ENCODE results near the gene SCGN. TPM values are rescaled to one million over a fixed set of nuclear protein-coding genes. Genes with fewer than 3 reads are reported as not detected.
"Not testable (repeated sequence)": the region's sequence is repeated elsewhere in the genome, so short reads cannot be mapped to it uniquely, and the experiment has no call there.

Gene SCGN
- total RNA-seq, 6 experiments from 2014 or later, result 0.74 to 2.2 (median 0.99) TPM

- H3K9me3 ChIP-seq, result no peaks in the 10 kb centered on the region
- no peaks in the 10 kb centered on the region for H3K36me3 ChIP-seq
- peaks cover 0 to 29% (median 11%) of the 10 kb centered on the region in 4 donors for H3K4me1 ChIP-seq
- intact Hi-C loops (cut with DNase I), result no loop called here
- no peak for DNase-seq
- no peak overlapping the region for H3K4me3 ChIP-seq
- WGBS (ENCODE audit: insufficient coverage, low coverage, low lambda C conversion rate, missing lambda C conversion rate), result 47% methylated on average over 4 of the region's 4 CpGs
- H3K27ac ChIP-seq, result no peak overlapping the region
- H3K27me3 ChIP-seq, result no peaks in the 10 kb centered on the region
- TF ChIP-seq, protein P1, sequence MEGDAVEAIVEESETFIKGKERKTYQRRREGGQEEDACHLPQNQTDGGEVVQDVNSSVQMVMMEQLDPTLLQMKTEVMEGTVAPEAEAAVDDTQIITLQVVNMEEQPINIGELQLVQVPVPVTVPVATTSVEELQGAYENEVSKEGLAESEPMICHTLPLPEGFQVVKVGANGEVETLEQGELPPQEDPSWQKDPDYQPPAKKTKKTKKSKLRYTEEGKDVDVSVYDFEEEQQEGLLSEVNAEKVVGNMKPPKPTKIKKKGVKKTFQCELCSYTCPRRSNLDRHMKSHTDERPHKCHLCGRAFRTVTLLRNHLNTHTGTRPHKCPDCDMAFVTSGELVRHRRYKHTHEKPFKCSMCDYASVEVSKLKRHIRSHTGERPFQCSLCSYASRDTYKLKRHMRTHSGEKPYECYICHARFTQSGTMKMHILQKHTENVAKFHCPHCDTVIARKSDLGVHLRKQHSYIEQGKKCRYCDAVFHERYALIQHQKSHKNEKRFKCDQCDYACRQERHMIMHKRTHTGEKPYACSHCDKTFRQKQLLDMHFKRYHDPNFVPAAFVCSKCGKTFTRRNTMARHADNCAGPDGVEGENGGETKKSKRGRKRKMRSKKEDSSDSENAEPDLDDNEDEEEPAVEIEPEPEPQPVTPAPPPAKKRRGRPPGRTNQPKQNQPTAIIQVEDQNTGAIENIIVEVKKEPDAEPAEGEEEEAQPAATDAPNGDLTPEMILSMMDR (IDR thresholded peaks at IDR 0.05), result no peak
- TF ChIP-seq POLR2A (IDR thresholded peaks at IDR 0.05), result no peak
- no peak for ATAC-seq
Observed at GRCh38 chr6:25745836-25746235, 93.8 kb downstream of the SCGN start.

DNA sequence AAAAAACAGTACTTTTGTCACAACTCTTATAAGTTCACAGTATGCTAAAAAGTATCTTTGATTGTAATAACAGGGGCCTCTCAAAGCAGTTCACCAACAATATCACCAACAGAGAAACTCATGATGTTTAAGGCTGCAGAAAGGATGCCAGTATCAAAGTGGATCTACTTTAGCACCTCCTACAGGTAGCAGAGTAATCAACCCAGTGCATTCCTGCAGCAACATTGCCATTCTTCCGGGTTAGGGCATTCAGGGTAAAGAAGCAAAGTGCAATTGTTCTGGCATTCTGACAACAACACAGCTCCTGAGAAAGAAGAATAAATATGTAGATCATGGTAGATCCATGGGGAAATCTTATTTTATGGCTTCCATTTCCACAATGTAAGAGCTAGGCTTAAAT, 95.0 kb downstream of the SCGN start:
- WGBS (ENCODE audit: insufficient coverage, low coverage, low lambda C conversion rate, missing lambda C conversion rate), result 31% methylated on average over 1 of the region's 1 CpG
- peak; percentile 48 to 71 (median 65) for ATAC-seq
- no peak for DNase-seq

DNA sequence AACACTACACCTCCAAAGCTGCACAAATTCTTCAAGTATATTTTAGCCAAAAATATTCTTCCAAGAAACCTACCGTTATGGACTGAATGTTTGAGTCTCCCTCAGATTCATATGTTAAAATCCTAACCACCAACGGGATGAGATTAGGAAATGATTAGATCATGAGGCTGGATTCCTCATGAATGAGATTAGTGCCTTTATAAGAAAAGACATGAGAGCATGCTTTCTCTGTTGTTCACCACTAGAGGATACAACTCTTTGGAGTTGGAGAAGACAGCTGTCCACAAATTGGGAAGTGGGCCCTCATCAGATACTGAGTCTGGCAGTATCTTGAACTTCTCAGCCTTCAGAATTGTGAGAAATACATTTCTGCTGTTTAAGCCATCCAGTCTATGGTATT, 95.5 kb downstream of the SCGN start:
- no peak overlapping the region for H3K27ac ChIP-seq
- H3K36me3 ChIP-seq, result no peaks in the 10 kb centered on the region
- DNase-seq, result no peak
- H3K9me3 ChIP-seq, result no peaks in the 10 kb centered on the region
- intact Hi-C loops (cut with DNase I), result no loop called here
- 69% methylated on average over 2 of the region's 2 CpGs for WGBS (ENCODE audit: insufficient coverage, low coverage, low lambda C conversion rate, missing lambda C conversion rate)
- H3K4me3 ChIP-seq, result no peak overlapping the region
- ATAC-seq, result no peak
- no peaks in the 10 kb centered on the region for H3K27me3 ChIP-seq
- peaks cover 0 to 29% (median 11%) of the 10 kb centered on the region in 4 donors for H3K4me1 ChIP-seq
- TF ChIP-seq, protein P1 (IDR thresholded peaks at IDR 0.05), result no peak
- no peak for TF ChIP-seq POLR2A (IDR thresholded peaks at IDR 0.05)

More for the DNA sequence above, 95.0 kb downstream of the SCGN start:
- Histone ChIP-seq H3K27ac (no peak overlapping the region), H3K4me3 (no peak overlapping the region), H3K27me3 (no peaks in the 10 kb centered on the region), H3K36me3 (no peaks in the 10 kb centered on the region), H3K9me3 (no peaks in the 10 kb centered on the region), H3K4me1 (peaks cover 0 to 29% (median 11%) of the 10 kb centered on the region in 4 donors)
- TF ChIP-seq, protein P1 (IDR thresholded peaks at IDR 0.05), result peak in 3 of 4 donors; percentile 13 to 37 (median 24)
- no peak for TF ChIP-seq POLR2A (IDR thresholded peaks at IDR 0.05)
- intact Hi-C loops (cut with DNase I), result no loop called here

- intact Hi-C loops (cut with DNase I), result no loop called here
- Histone ChIP-seq H3K4me3 (no peak overlapping the region), H3K36me3 (no peaks in the 10 kb centered on the region), H3K27me3 (no peaks in the 10 kb centered on the region), H3K27ac (peak overlapping the region in 2 of 3 donors; percentile 1 to 10), H3K4me1 (peaks cover 0 to 29% (median 11%) of the 10 kb centered on the region in 4 donors), H3K9me3 (no peaks in the 10 kb centered on the region)
- ATAC-seq, result peak; percentile 69 to 82 (median 70)
- DNase-seq, result no peak
- TF ChIP-seq, protein P1 (IDR thresholded peaks at IDR 0.05), result no peak
- no peak for TF ChIP-seq POLR2A (IDR thresholded peaks at IDR 0.05)
Observed at GRCh38 chr6:25748049-25748448, 96.0 kb downstream of the SCGN start.

DNA sequence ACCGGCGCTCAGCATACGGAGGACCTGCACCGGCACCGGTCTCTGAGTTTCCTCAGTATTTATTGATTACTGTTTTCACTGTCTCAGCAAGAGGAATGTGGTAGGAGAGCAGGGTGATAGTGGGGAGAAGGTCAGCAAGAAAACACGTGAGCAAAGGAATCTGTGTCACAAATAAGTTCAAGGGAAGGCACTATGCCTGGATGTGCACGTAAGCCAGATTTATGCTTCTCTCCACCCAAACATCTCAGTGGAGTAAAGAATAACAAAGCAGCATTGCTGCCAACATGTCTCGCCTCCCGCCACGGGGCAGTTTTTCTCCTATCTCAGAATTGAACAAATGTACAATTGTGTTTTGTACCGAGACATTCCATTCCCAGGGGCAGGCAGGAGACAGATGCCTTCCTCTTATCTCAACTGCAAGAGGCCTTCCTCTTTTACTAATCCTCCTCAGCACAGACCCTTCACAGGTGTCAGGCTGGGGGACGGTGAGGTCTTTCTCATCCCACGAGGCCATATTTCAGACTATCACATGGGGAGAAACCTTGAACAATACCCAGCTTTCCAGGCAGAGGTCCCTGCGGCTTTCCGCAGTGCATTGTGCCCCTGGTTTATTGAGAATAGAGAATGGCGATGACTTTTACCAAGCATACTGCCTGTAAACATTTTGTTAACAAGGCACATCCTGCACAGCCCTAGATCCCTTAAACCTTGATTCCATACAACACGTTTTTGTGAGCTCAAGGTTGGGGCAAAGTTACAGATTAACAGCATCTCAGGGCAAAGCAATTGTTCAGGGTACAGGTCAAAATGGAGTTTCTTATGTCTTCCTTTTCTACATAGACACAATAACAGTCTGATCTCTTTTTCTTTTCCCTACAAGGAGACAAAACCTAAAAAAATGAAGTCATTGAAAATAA, 96.8 kb downstream of the SCGN start:
- peak overlapping the region in 2 of 3 donors; percentile 1 to 10 for H3K27ac ChIP-seq
- WGBS (ENCODE audit: insufficient coverage, low coverage, low lambda C conversion rate, missing lambda C conversion rate), result 22% methylated on average over 10 of the region's 17 CpGs

More for the DNA sequence above, 96.8 kb downstream of the SCGN start:
- ATAC-seq; H3K36me3 ChIP-seq; intact Hi-C loops (cut with DNase I); H3K4me3 ChIP-seq; H3K9me3 ChIP-seq; DNase-seq; H3K27me3 ChIP-seq: not testable (repeated sequence)
- peaks cover 0 to 29% (median 14%) of the 10 kb centered on the region in 4 donors for H3K4me1 ChIP-seq

Data from right lobe of liver (tissue), 6 donors.